ENCODE measurements around the gene KRT40. TPM values are rescaled to one million over a fixed set of nuclear protein-coding genes. Genes with fewer than 3 reads are reported as not detected.

Gene KRT40
- total and polyA plus RNA-seq, 2 donors, result not detected

DNA sequence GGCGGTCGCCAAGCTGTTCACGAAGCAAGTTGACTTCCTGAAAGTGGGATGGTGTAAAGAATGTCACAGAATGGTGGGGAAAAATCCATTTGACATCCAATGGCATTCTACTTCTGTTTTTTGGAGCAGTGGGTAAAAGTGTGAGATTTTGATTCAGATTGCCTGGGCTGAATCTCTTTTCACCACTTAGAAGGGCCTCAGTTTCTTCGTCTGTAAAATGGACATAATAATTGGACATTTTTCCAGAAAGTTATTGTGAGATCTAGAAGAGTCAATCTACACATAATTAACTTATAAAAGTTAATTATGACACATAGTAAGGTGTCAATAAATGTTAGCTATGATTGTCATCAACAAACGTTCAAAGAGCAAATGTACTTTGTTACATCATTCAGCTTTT, 3.0 kb downstream of the KRT40 start:
- no peak overlapping the region for H3K27ac ChIP-seq (ENCODE audit: low read depth)
- 49% methylated on average over 5 of the region's 5 CpGs for WGBS
- no peaks in the 10 kb centered on the region for H3K36me3 ChIP-seq (ENCODE audit: insufficient read depth)
- DNase-seq (ENCODE audit: extremely low spot score), result no peak
- no peak overlapping the region for H3K4me3 ChIP-seq (ENCODE audit: low read depth, low read length)
- H3K4me1 ChIP-seq (ENCODE audit: insufficient read depth), result no peaks in the 10 kb centered on the region

DNA sequence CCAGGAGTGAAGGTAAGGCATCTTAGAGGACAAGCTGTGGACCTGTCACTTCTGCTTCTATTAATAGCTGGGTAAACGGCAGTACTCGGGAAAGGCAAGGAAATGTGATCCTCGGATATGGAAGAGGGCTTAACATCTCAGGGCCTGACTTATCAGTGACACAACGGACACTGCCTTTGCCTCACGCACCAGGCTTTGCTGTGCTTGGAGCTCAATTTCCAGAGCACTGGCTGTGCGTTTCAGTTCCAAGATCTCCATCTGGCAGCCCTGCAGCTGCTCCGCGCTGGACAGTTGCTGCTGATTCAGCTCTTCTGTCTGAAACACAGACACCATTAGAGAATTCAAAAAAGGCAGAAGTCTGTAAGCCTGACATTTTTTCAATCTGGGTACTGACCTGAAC, 3.5 kb downstream of the KRT40 start:
- 16% methylated on average over 8 of the region's 8 CpGs for WGBS
- Histone ChIP-seq H3K27ac (ENCODE audit: low read depth) (no peak overlapping the region), H3K36me3 (ENCODE audit: insufficient read depth) (no peaks in the 10 kb centered on the region), H3K4me1 (ENCODE audit: insufficient read depth) (no peaks in the 10 kb centered on the region), H3K4me3 (ENCODE audit: low read depth, low read length) (no peak overlapping the region)
- DNase-seq (ENCODE audit: extremely low spot score), result no peak

DNA sequence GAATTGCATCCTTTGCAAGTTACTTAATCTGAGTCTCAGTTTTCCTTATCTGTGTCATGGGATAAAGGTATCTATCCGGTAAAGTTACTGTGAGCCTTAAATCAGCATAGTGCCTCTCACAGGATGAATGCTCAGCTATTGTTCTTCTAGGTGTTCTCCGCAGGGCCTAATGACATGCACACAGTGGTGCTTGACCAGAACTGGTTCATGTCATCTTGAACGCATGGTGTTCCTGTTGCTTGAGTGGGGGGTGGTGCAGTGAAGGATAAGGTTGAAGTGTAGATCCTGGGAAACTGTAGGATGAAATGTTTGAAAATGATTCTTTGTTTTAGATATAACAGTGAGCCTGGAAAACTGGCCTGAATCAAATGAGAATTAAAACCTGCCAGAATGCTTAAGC, 4.0 kb downstream of the KRT40 start:
- H3K4me1 ChIP-seq (ENCODE audit: insufficient read depth), result no peaks in the 10 kb centered on the region
- H3K27ac ChIP-seq (ENCODE audit: low read depth), result no peak overlapping the region
- no peak overlapping the region for H3K4me3 ChIP-seq (ENCODE audit: low read depth, low read length)
- no peak for DNase-seq (ENCODE audit: extremely low spot score)
- H3K36me3 ChIP-seq (ENCODE audit: insufficient read depth), result no peaks in the 10 kb centered on the region
- 79% methylated on average over 3 of the region's 3 CpGs for WGBS

DNA sequence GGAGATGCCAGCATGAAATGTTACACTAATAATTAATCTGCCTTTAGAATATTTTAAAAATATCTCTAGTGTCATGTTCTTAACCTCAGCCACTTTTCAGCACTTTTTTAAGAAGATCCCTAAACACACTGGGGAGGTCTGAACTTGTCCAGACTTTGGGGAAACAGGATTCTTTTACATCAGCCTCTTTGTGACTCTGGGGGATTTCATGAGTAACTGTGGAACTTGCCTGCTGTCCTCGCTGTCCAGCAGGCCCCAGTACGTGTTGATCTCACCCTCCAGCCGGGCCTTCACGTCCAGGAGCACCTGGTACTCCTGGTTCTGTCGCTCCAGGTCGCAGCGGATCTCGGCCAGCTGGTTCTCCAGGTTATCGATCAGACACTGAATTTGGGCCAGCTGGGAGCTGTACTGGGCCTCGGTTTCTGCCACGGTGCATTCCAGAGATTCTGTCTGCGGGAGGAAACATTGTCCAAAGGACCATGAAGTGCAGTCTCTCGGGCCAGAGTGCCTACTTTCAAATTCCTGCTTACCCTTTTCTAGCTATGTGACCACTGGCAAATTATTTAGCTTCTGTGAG, 5.5 kb downstream of the KRT40 start:
- WGBS, result 71% methylated on average over 13 of the region's 13 CpGs
- no peak for DNase-seq (ENCODE audit: extremely low spot score)
- no peak overlapping the region for H3K27ac ChIP-seq (ENCODE audit: low read depth)
- no peaks in the 10 kb centered on the region for H3K36me3 ChIP-seq (ENCODE audit: insufficient read depth)
- H3K4me3 ChIP-seq (ENCODE audit: low read depth, low read length), result no peak overlapping the region
- no peaks in the 10 kb centered on the region for H3K4me1 ChIP-seq (ENCODE audit: insufficient read depth)

DNA sequence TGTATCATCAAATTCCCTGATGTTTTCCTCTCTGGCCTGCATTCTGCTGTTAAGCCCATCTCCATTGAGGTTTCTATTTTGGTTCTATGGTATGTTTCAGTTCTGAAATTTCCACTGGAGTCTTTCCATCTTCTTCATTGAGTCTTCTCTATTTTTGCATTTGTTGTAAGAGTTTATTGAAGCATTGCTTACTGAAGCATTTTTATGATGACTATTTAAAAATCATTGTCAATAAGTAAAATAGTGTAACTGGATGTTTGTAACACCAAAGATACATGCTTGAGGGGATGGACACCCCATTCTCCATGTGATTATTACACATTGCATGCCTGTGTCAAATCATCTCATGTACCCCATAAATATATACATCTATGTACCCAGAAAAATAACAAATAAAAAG, 8.6 kb downstream of the KRT40 start:
- DNase-seq (ENCODE audit: extremely low spot score), result no peak
- Histone ChIP-seq H3K4me1 (ENCODE audit: insufficient read depth) (no peaks in the 10 kb centered on the region), H3K4me3 (ENCODE audit: low read depth, low read length) (no peak overlapping the region), H3K27ac (ENCODE audit: low read depth) (no peak overlapping the region), H3K36me3 (ENCODE audit: insufficient read depth) (no peaks in the 10 kb centered on the region)

DNA sequence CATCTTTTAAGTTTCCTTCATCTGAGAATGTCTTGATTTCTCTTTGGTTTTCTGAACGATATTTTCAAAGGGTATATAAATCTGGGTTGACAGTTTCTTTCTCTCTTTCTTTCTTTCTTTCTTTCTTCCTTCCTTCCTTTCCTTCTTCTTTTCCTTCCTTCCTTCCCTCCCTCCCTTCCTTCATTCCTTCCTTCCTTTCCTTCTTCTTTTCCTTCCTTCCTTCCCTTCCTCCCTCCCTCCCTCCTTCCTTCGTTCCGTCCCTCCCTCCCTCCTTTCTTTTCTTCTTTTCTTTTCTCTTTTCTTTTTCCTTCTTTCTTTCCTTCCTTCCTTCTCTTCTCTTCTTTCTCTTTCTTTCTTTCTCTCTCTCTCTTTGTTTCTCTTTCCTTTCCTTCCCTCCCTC, 9.8 kb downstream of the KRT40 start:
- H3K4me3 ChIP-seq (ENCODE audit: low read depth, low read length), result no peak overlapping the region
- DNase-seq (ENCODE audit: extremely low spot score), result no peak
- WGBS, result 88% methylated on average over 3 of the region's 3 CpGs

DNA sequence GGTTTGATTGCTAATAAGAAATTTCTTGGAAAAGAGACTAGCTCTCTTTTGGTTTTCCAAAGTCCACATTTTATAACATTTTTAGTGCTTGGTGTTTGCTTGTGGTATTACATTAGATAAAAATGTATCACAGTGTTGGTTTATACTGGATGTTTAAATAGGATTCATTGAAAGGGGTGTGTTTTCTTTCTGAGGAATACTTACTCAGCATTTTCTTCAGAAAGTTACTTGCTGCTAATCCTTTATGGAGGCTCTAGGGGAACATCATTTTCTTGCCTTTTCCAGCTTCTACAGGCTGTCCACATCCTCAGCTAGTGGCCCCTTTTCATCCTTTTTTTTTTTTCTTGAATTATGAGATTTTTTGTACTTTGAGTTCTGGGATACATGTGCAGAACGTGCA, 16.5 kb downstream of the KRT40 start:
- DNase-seq (ENCODE audit: extremely low spot score), result no peak
- WGBS, result 67% methylated on average over 1 of the region's 1 CpG
- Histone ChIP-seq H3K27ac (ENCODE audit: low read depth) (no peak overlapping the region), H3K4me1 (ENCODE audit: insufficient read depth) (no peaks in the 10 kb centered on the region), H3K36me3 (ENCODE audit: insufficient read depth) (no peaks in the 10 kb centered on the region), H3K4me3 (ENCODE audit: low read depth, low read length) (no peak overlapping the region)

More for the DNA sequence above, 9.8 kb downstream of the KRT40 start:
- H3K27ac ChIP-seq (ENCODE audit: low read depth), result no peak overlapping the region
- no peaks in the 10 kb centered on the region for H3K4me1 ChIP-seq (ENCODE audit: insufficient read depth)
- H3K36me3 ChIP-seq (ENCODE audit: insufficient read depth), result no peaks in the 10 kb centered on the region

DNA sequence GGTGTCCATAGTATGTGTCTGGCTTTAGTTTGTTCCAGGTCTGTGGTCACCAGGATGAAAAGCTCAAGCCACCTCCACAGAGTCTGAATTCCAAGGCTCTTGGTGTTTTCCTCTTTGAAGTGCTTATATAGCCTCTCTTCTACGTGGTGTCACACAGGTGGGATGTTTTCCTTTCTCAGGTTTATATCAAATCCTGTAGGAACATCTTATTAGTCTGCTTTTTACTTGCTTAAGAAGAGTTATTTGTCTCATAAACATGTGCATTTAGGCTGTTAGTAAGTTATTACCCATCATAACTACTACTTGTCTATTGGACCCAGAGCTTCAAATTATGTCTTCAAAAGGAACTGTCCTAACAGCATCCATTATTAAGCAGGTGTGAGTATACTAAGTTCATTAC, 17.3 kb downstream of the KRT40 start, which contains the start of gene KRT39:
Gene KRT39, minus strand, starts transcription at position 101 of the 400 bp plus-strand sequence. Its CDS starts 92 bp downstream, at position 9.
- WGBS, result 44% methylated on average over 1 of the region's 1 CpG
- H3K4me1 ChIP-seq (ENCODE audit: insufficient read depth), result no peaks in the 10 kb centered on the region
- no peak within 1 kb of the TSS for H3K27ac ChIP-seq (ENCODE audit: low read depth)
- no peaks in the 10 kb centered on the region for H3K36me3 ChIP-seq (ENCODE audit: insufficient read depth)
- H3K4me3 ChIP-seq (ENCODE audit: low read depth, low read length), result no peak within 1 kb of the TSS
- DNase-seq (ENCODE audit: extremely low spot score), result no peak

DNA sequence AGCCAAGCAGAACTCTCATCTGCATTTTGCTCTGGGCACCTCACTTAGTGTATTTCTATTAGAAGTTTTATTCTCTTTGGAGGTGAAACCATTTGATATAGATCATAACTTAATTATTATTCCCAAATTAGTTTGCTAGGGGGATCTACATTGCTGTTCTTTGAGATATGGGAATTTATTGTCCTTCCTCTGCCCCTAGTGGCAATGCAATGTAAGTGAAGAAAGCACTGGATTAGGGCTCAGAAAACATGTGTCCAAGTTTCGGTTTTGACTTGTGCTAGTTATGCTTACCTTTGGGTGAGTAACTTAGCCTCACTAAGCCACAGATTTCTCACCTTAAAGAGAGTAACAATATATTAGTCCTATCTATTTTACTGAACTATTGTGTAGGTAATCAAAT, 20.3 kb downstream of the KRT40 start:
- no peak overlapping the region for H3K27ac ChIP-seq (ENCODE audit: low read depth)

DNA sequence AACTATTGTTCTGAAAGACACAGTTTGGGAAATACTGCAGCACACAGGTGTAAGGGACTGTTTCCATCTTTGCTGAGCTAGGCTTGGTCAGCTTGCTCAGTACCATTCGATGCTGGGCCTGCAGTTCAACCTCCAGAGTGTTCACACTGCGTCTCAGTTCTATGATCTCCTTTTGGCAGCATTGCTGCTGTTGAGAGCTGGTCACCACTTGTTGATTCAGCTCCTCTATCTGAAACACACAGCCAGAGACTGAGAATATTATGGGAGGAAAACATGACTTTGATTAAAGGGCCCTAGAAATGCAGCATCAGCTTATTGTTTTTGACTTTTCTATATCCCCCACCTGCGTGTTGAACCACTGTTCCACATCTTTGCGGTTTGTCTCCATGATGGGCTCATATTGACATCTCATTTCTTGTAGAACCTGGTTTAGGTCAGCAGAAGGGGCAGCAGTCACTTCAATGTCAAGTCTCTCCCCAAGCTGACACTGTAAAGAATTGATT, 22.0 kb downstream of the KRT40 start:
- DNase-seq (ENCODE audit: extremely low spot score), result no peak
- no peaks in the 10 kb centered on the region for H3K4me1 ChIP-seq (ENCODE audit: insufficient read depth)
- no peaks in the 10 kb centered on the region for H3K36me3 ChIP-seq (ENCODE audit: insufficient read depth)
- H3K27ac ChIP-seq (ENCODE audit: low read depth), result no peak overlapping the region
- WGBS, result 86% methylated on average over 4 of the region's 4 CpGs
- H3K4me3 ChIP-seq (ENCODE audit: low read depth, low read length), result no peak overlapping the region

More for the DNA sequence above, 20.3 kb downstream of the KRT40 start:
- no peak for DNase-seq (ENCODE audit: extremely low spot score)
- WGBS, result 60% methylated on average over 1 of the region's 1 CpG
- Histone ChIP-seq H3K36me3 (ENCODE audit: insufficient read depth) (no peaks in the 10 kb centered on the region), H3K4me1 (ENCODE audit: insufficient read depth) (no peaks in the 10 kb centered on the region), H3K4me3 (ENCODE audit: low read depth, low read length) (no peak overlapping the region)

DNA sequence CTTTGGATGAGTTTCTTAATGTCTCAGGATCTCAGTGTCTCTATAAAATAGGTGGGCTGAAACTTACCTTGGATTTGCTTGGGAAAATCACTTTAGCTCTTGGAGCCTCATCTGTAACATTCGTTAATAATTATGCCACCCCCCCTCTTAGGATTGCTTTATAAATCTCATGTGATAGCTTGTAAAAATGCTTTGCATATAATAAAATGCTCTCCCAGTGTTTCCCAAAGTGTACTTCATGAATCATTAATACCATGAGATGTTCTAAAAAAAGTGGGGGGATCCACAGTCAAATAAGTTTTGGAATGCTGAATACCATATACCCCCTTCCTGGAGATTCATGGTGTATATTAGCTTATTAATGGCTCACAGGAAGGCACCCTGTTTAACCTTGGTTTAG, 22.5 kb downstream of the KRT40 start:
- 83% methylated on average over 1 of the region's 1 CpG for WGBS
- Histone ChIP-seq H3K4me1 (ENCODE audit: insufficient read depth) (no peaks in the 10 kb centered on the region), H3K4me3 (ENCODE audit: low read depth, low read length) (no peak overlapping the region), H3K27ac (ENCODE audit: low read depth) (no peak overlapping the region), H3K36me3 (ENCODE audit: insufficient read depth) (no peaks in the 10 kb centered on the region)
- no peak for DNase-seq (ENCODE audit: extremely low spot score)

DNA sequence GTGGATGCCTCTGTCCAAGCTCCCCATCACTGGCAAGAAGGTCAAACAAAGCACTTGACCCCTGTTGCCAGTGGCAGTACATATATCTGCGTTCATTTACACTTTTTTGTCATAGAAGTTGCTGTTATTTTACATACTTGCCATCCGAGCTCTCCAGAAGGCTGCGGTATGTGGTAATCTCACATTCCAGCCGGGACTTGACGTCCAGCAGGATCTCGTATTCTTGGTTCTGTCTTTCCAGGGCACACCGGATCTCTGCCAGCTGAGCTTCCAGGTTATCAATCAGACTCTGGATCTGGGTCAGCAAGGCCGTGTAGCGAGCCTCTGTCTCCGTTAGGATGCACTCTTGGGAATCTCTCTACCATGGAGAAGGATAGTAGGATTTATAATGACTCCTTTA, 24.0 kb downstream of the KRT40 start:
- Histone ChIP-seq H3K36me3 (ENCODE audit: insufficient read depth) (no peaks in the 10 kb centered on the region), H3K27ac (ENCODE audit: low read depth) (no peak overlapping the region), H3K4me3 (ENCODE audit: low read depth, low read length) (no peak overlapping the region), H3K4me1 (ENCODE audit: insufficient read depth) (no peaks in the 10 kb centered on the region)
- 63% methylated on average over 10 of the region's 10 CpGs for WGBS
- DNase-seq (ENCODE audit: extremely low spot score), result no peak

DNA sequence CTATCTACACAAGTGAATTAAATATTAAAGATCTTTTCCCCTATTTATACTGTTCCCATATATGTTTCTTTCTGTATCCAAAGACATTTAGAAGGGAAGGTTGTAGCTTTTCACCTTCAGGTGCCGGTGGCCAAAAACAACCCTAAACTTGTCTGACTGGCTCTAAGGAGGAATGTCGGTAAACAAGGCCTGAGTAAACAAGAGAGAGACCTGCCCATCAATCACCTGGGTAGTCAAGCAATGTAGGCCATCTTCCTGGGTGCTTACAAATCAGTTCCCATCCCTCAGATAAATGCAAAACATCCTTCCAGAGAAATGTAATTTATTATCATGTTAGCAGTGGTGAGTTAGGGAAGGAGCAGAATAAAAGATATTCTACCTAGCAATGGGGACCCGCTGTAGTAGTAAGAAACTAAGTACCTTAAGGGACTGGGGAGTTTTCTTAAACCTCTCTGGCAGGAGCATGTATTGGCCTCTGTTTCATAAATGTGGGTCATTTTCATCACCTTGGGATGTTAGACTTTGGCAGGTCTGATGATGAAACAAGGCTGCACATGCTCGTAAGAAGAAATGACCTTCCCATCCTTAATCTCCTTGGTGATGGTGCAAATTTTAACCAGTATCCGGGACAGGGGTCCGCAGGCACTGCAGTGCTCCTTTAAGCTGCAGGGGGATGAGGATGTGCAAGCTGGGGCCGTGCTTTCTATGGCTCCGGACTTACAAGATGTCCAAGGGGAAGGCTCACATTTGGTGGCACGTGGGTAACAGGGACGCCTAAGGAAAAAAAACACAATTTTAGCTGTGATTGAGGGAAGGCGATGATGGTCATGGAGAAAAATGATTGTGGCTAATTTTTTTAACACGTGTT, 25.8 kb downstream of the KRT40 start:
- Histone ChIP-seq H3K4me1 (ENCODE audit: insufficient read depth) (no peaks in the 10 kb centered on the region), H3K4me3 (ENCODE audit: low read depth, low read length) (no peak overlapping the region), H3K27ac (ENCODE audit: low read depth) (no peak overlapping the region), H3K36me3 (ENCODE audit: insufficient read depth) (no peaks in the 10 kb centered on the region)
- 74% methylated on average over 12 of the region's 12 CpGs for WGBS
- DNase-seq (ENCODE audit: extremely low spot score), result no peak
